DND-41 (cell line): ENCODE data around the gene CCR6.

ENCODE experiments used
- EZH2 ChIP-seq: IDR thresholded peaks from 3 replicates; pipeline ENCODE4 v1.6.1; 2012; ENCODE audit warnings: borderline replicate concordance, low read depth, mild to moderate bottlenecking, moderate library complexity, low read length, inconsistent platforms; ENCODE audit not compliant: severe bottlenecking
- TF ChIP-seq, protein P1 (sequence below): IDR thresholded peaks from 2 replicates; pipeline ENCODE4 v1.5.1; 2012; ENCODE audit warnings: borderline replicate concordance, low read length, moderate library complexity, mild to moderate bottlenecking; ENCODE audit not compliant: poor library complexity, severe bottlenecking; ENCODE audit errors: extremely low read depth

DNA sequence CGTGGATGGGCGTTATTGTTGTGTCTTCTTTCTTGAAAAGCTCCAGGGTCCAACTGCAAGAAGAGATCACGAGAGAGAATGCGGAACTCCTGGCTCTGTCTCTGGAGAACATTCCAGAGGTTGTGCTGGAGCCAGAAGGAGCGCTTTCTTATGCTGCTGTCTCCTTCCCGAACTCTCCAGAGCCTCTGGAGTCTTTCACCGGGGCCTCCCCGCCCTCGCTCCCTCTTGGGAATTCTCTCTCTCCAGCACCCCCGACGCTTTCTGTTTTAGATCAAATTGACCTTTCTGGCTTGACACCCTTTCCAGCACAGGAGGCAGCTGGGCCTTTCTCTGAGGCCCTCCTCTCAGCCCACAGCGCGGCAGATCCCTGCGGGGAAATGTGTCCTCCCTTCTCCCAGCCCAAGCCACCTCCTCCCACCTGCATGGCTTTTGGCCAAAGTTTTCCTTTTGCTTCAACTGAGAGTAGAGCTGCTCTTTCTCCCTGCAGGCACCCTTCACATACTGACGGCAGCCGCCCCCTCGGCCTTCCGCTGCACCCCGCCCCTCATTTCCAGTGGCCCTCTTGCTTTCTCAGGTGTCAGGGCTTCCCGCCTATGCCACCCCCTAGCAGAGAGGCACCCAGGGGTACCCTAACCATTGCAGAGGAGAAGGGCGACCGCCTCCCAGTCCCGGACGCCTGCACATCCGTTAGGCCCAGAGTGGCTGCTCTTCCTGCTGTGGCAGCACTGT is 6.6 kb upstream of the CCR6 start:
- TF ChIP-seq, protein P1, sequence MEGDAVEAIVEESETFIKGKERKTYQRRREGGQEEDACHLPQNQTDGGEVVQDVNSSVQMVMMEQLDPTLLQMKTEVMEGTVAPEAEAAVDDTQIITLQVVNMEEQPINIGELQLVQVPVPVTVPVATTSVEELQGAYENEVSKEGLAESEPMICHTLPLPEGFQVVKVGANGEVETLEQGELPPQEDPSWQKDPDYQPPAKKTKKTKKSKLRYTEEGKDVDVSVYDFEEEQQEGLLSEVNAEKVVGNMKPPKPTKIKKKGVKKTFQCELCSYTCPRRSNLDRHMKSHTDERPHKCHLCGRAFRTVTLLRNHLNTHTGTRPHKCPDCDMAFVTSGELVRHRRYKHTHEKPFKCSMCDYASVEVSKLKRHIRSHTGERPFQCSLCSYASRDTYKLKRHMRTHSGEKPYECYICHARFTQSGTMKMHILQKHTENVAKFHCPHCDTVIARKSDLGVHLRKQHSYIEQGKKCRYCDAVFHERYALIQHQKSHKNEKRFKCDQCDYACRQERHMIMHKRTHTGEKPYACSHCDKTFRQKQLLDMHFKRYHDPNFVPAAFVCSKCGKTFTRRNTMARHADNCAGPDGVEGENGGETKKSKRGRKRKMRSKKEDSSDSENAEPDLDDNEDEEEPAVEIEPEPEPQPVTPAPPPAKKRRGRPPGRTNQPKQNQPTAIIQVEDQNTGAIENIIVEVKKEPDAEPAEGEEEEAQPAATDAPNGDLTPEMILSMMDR, result no peak
- TF ChIP-seq EZH2, result no peak
